Smooth muscle cell (in vitro differentiated cells): Measurements from ENCODE around the gene FAM81A. TPM values are rescaled to one million over a fixed set of nuclear protein-coding genes. Genes with fewer than 3 reads are reported as not detected.

ENCODE experiments used
- DNase-seq: peaks from one replicate; lab custom pipeline; 2025; ENCODE audit not compliant: unreplicated experiment; lab: John Stamatoyannopoulos, UW
- H2AFZ ChIP-seq: fragments of 200-600 bp; sonication (generic); 2 replicates; pipeline ENCODE4 v1.6.0; 2016; ENCODE audit warnings: antibody characterized with exemption, low read depth, mild to moderate bottlenecking
- H3F3A ChIP-seq: fragments of 200-600 bp; sonication (generic); 2 replicates; pipeline ENCODE4 v1.6.0; 2017; ENCODE audit warnings: antibody characterized with exemption, low read depth
- H3K27ac ChIP-seq: fragments of 200-600 bp; sonication (generic); 2 replicates; pipeline ENCODE4 v1.5.1; 2016; ENCODE audit warnings: low read depth, mild to moderate bottlenecking
- H3K27me3 ChIP-seq: fragments of 200-600 bp; sonication (generic); 2 replicates; pipeline ENCODE4 v1.6.1; 2016; ENCODE audit warnings: low read depth, mild to moderate bottlenecking
- H3K36me3 ChIP-seq: fragments of 200-600 bp; sonication (generic); 2 replicates; pipeline ENCODE4 v1.5.1; 2016; ENCODE audit warnings: low read depth
- H3K4me1 ChIP-seq: fragments of 200-600 bp; sonication (generic); 2 replicates; pipeline ENCODE4 v1.5.1; 2016; ENCODE audit warnings: low read depth
- H3K4me2 ChIP-seq: fragments of 200-600 bp; sonication (generic); 2 replicates; pipeline ENCODE4 v1.6.0; 2016; ENCODE audit warnings: mild to moderate bottlenecking
- H3K4me3 ChIP-seq: fragments of 200-600 bp; sonication (generic); 2 replicates; pipeline ENCODE4 v1.5.1; 2016; ENCODE audit warnings: mild to moderate bottlenecking
- H3K79me2 ChIP-seq: fragments of 200-600 bp; sonication (generic); 2 replicates; pipeline ENCODE4 v1.6.0; 2016; ENCODE audit warnings: low read depth, mild to moderate bottlenecking
- H3K9ac ChIP-seq: fragments of 200-600 bp; sonication (generic); 2 replicates; pipeline ENCODE4 v1.6.0; 2016; ENCODE audit warnings: low read depth
- H3K9me3 ChIP-seq: fragments of 200-600 bp; sonication (generic); replicated peaks from 2 replicates; pipeline ENCODE4 v1.5.1; 2016; ENCODE audit warnings: low read depth
- H4K20me1 ChIP-seq: fragments of 200-600 bp; sonication (generic); 2 replicates; pipeline ENCODE4 v1.6.0; 2016; ENCODE audit warnings: low read depth
- WGBS: methylation state at CpG from one replicate; pipeline ENCODE4 v1.1.7; 2016; ENCODE audit warnings: low lambda C conversion rate; 5-methylcytosine and 5-hydroxymethylcytosine counted together
- polyA plus RNA-seq: library from polyadenylated mRNA; unstranded; fragments of >200 nt; fragmentation: Nextera tagmentation; extraction: Ambion mirVana; gene quantifications from 2 replicates; pipeline ENCODE4 v1.2.1, GENCODE V29; 2016
- total RNA-seq: library from RNA; depleted of rRNA; stranded (reverse); fragments of >200 nt; gene quantifications from 2 replicates; pipeline ENCODE4 v1.2.3, GENCODE V29; 2014
- TF ChIP-seq, protein P1 (sequence below): fragments of 200-600 bp; sonication (generic); IDR thresholded peaks from 2 replicates; pipeline ENCODE4 v1.5.1; 2017; ENCODE audit warnings: borderline replicate concordance, mild to moderate bottlenecking, antibody characterized with exemption; ENCODE audit not compliant: insufficient read depth, poor library complexity, severe bottlenecking

The FAM81A gene
- total and polyA plus RNA-seq, 2 experiments from 2014 or later = 0.04 to 1.8 TPM

DNA sequence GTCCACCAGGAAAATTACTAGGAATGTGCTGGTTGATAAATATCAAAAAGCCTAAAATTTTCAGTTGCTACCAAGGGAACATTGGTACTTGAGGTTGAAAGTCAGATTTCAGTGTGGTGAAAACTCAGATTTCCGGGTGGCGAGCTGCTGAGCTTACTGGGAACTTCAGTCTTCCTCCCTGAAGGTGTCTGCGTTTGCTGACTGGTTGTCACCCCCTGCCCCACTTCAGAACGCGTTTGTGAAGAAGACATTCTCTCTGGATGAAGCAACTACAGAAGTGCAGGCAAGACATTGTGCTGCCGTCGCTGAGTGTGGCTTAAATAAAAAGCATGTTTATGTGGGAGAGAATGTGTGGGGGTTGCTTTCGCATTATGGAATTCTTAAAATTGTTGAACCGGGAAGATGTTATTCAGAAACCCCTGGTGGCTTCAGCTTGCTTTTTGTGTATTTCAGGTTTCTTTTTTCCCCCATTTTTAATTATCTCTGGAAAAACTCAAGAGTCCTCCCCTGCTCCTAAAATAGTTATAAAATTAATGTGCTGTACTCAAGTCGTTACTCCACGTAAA lies 7.1 kb downstream of the FAM81A start:
- Histone ChIP-seq H3K4me2 (peak overlapping the region; percentile 1), H3K27ac (no peak overlapping the region), H3K4me1 (no peaks in the 10 kb centered on the region), H3K9me3 (no peaks in the 10 kb centered on the region), H3K4me3 (no peak overlapping the region), H2AFZ (no peak overlapping the region), H3K9ac (no peak overlapping the region), H3K79me2 (no peaks in the 10 kb centered on the region), H4K20me1 (no peaks in the 10 kb centered on the region), H3F3A (no peaks in the 10 kb centered on the region), H3K36me3 (no peaks in the 10 kb centered on the region), H3K27me3 (peaks cover 20% of the 10 kb centered on the region)
- TF ChIP-seq, protein P1, sequence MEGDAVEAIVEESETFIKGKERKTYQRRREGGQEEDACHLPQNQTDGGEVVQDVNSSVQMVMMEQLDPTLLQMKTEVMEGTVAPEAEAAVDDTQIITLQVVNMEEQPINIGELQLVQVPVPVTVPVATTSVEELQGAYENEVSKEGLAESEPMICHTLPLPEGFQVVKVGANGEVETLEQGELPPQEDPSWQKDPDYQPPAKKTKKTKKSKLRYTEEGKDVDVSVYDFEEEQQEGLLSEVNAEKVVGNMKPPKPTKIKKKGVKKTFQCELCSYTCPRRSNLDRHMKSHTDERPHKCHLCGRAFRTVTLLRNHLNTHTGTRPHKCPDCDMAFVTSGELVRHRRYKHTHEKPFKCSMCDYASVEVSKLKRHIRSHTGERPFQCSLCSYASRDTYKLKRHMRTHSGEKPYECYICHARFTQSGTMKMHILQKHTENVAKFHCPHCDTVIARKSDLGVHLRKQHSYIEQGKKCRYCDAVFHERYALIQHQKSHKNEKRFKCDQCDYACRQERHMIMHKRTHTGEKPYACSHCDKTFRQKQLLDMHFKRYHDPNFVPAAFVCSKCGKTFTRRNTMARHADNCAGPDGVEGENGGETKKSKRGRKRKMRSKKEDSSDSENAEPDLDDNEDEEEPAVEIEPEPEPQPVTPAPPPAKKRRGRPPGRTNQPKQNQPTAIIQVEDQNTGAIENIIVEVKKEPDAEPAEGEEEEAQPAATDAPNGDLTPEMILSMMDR = no peak
- 55% methylated on average over 11 of the region's 11 CpGs for WGBS
- no peak for DNase-seq

DNA sequence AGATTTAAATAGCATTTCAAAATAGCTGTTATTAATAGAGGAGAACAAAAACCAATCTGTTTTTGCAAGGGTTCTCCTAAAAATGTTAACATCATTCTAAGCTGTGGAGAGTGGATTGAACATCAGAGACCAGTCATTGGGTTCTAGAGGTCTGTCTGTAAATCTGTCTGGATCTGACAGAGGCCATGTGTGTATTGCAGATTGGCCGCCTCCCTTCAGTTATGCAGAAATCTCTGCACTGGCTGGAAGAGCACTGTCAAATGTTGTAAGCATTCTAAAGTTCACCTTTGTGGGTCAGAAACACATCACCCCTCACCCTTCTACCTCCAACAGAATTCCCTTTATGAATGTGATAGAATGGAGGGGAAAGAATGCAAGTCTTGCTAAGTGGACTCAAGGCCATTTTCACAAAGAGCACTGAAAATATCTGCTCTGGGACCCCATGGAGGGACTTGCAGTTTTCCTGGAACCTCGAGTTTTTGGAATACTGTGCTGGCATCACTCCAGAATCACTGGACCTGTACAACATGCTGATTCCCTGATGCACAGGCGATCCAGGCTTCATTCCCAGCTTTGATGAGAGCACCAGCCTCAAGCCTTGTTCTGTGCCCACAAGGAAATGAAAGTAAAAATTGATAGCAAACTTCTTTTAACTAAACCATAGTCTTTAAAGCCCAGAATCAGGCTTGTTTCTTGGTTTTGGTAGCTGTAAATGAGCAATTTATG lies 8.4 kb downstream of the FAM81A start:
- H3K4me3 ChIP-seq = no peak overlapping the region
- no peak overlapping the region for H3K27ac ChIP-seq
- H2AFZ ChIP-seq = no peak overlapping the region
- DNase-seq = no peak
- no peaks in the 10 kb centered on the region for H3K4me1 ChIP-seq
- no peaks in the 10 kb centered on the region for H3K36me3 ChIP-seq
- H3K4me2 ChIP-seq = no peak overlapping the region
- WGBS = 87% methylated on average over 3 of the region's 3 CpGs
- no peaks in the 10 kb centered on the region for H3K79me2 ChIP-seq
- no peaks in the 10 kb centered on the region for H3F3A ChIP-seq
- peaks cover 7% of the 10 kb centered on the region for H3K27me3 ChIP-seq
- no peaks in the 10 kb centered on the region for H3K9me3 ChIP-seq
- TF ChIP-seq, protein P1 = no peak
- H4K20me1 ChIP-seq = no peaks in the 10 kb centered on the region
- H3K9ac ChIP-seq = no peak overlapping the region

DNA sequence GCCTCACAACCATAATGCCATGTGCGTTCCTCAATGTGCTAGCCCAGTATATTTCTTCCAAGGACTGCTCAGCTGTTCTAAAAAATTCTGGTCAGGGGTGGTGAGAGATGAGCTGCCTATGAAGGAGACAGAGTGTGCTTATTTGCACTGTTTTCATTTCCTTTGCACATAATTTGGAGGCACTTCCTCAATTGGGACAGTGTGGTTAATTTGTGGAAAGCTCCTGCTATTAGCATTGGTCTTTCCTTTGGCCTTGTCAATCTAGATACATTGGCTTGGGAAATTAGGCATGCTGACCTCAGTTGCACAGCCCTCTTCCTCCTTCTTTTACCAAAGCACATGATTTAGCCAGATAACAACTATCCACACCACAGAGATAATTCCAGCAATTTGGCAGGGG lies 9.4 kb downstream of the FAM81A start:
- TF ChIP-seq, protein P1 = no peak
- no peak overlapping the region for H2AFZ ChIP-seq

DNA sequence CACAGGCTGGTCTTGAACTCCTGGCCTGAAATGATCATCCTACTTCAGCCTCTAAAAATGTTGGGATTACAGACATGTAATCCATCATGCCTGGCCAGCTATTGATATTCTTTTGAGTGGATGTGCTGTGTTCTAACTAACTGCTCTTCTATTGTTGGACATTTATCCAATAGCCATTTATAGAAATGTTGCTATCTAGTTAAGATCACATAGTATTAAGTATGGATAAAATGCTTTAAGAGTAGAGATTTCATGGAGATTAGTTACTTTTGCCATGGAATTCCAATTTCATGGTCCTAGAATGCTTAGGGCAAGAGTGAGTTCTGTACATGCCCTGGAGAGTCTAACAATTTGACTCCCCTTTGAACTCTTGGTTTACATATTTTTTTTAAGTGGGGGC lies 10.9 kb downstream of the FAM81A start:
- Histone ChIP-seq H3K4me1 (no peaks in the 10 kb centered on the region), H3K9me3 (no peaks in the 10 kb centered on the region), H3K27me3 (no peaks in the 10 kb centered on the region), H3K9ac (no peak overlapping the region), H3K36me3 (no peaks in the 10 kb centered on the region), H3K79me2 (no peaks in the 10 kb centered on the region), H3K4me2 (no peak overlapping the region), H2AFZ (no peak overlapping the region), H3K4me3 (no peak overlapping the region), H4K20me1 (no peaks in the 10 kb centered on the region), H3K27ac (no peak overlapping the region), H3F3A (no peaks in the 10 kb centered on the region)
- DNase-seq = no peak
- TF ChIP-seq, protein P1 = no peak

More for the DNA sequence above, 9.4 kb downstream of the FAM81A start:
- no peaks in the 10 kb centered on the region for H3K79me2 ChIP-seq
- no peaks in the 10 kb centered on the region for H3F3A ChIP-seq
- WGBS = 100% methylated on average over 1 of the region's 1 CpG
- no peak overlapping the region for H3K9ac ChIP-seq
- no peak for DNase-seq
- no peaks in the 10 kb centered on the region for H3K4me1 ChIP-seq
- no peaks in the 10 kb centered on the region for H4K20me1 ChIP-seq
- H3K4me2 ChIP-seq = no peak overlapping the region
- H3K36me3 ChIP-seq = no peaks in the 10 kb centered on the region
- H3K4me3 ChIP-seq = no peak overlapping the region
- no peaks in the 10 kb centered on the region for H3K9me3 ChIP-seq
- H3K27ac ChIP-seq = no peak overlapping the region
- H3K27me3 ChIP-seq = peaks cover 3% of the 10 kb centered on the region
